ENCODE results near the gene WDR37. TPM values are rescaled to one million over a fixed set of nuclear protein-coding genes. Genes with fewer than 3 reads are reported as not detected.
"Not testable (repeated sequence)": the region's sequence is repeated elsewhere in the genome, so short reads cannot be mapped to it uniquely, and the experiment has no call there.

Gene WDR37
- total RNA-seq, 1 experiment from 2014 or later = 7.6 TPM

DNA sequence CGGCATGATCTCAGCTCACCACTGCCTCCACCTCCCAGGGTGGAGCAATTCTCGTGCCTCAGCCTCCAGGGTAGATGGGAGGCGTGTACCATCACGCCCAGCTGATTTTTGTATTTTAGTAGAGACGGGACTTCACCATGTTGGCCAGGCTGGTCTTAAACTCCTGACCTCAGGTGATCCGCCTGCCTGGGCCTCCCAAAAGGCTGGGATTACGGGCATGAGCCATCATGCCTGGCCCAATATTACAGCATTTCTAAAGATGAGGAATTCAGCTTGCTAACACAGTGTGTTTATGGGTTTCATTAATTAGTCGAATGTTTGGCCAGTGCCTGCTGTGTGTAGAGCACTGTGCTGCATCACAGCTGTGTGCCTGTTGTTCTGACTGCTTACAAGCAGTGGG lies 3.7 kb downstream of the WDR37 start:
- in situ Hi-C loops (cut with HindIII; ENCODE audit: low pct_unique_long_range_greater_than_20kb, low sequenced_read_pairs) = no loop called here
- DNase-seq (ENCODE audit: low read depth, low spot score) = no peak

GRCh38 chr10:1061930-1062774 lies 6.0 kb downstream of the WDR37 start:
- no peak for DNase-seq (ENCODE audit: low read depth, low spot score)
- in situ Hi-C loops (cut with HindIII; ENCODE audit: low pct_unique_long_range_greater_than_20kb, low sequenced_read_pairs) = no loop called here

DNA sequence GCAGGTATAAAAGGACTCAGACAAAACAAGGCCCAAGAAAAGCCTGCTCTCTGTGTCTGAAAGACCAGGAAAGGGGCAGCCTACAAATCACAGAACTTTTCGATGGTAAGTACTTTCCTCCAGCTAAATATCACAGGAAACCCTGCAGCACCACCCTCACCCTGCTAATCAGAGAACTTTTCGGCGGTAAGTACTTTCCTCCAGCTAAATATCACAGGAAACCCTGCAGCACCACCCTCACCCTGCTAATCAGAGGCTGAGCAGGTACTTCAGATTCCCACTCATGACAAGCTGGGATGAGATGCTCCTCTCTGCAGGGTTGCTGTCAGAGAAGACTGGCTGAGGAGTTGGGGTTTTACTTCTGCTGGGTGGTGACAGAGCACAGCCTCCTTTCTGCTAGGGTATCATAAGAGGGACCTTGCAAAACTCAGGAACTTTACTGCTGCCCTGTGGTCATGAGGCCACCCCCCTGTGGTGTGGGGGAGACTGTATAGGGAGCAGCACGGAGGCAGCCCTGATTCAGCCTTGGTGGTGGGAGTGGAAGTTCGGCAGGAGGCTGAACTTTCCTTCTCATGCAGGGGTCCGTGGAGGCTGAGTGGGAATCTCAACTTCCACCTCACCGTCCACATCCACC lies 7.2 kb downstream of the WDR37 start:
- no peak for DNase-seq (ENCODE audit: low read depth, low spot score)
- in situ Hi-C loops (cut with HindIII; ENCODE audit: low pct_unique_long_range_greater_than_20kb, low sequenced_read_pairs) = no loop called here

DNA sequence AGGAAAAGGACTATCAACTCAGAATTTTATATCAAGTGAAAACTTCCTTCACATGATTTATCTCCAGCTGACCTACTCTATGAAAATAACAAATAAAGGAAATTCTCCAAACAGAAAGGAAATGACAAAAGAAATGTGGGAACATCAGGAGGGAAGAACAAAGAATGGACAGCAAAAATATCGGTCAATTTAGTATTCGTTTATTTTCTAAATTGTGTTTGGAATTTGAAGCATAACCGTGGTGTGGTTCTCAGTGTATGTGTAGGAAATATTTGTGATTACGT lies 8.7 kb downstream of the WDR37 start:
- in situ Hi-C loops (cut with HindIII; ENCODE audit: low pct_unique_long_range_greater_than_20kb, low sequenced_read_pairs) = no loop called here

GRCh38 chr10:1066734-1067133 lies 10.5 kb downstream of the WDR37 start:
- in situ Hi-C loops (cut with HindIII; ENCODE audit: low pct_unique_long_range_greater_than_20kb, low sequenced_read_pairs); DNase-seq (ENCODE audit: low read depth, low spot score): not testable (repeated sequence)

More for the DNA sequence above, 8.7 kb downstream of the WDR37 start:
- DNase-seq (ENCODE audit: low read depth, low spot score) = no peak

- no peak for DNase-seq (ENCODE audit: low read depth, low spot score)
- in situ Hi-C loops (cut with HindIII; ENCODE audit: low pct_unique_long_range_greater_than_20kb, low sequenced_read_pairs) = no loop called here
Measured at GRCh38 chr10:1068380-1069361, 12.5 kb downstream of the WDR37 start.

GRCh38 chr10:1070919-1071318 lies 14.7 kb downstream of the WDR37 start:
- in situ Hi-C loops (cut with HindIII; ENCODE audit: low pct_unique_long_range_greater_than_20kb, low sequenced_read_pairs) = no loop called here

GRCh38 chr10:1074052-1074747 lies 18.0 kb downstream of the WDR37 start:
- in situ Hi-C loops (cut with HindIII; ENCODE audit: low pct_unique_long_range_greater_than_20kb, low sequenced_read_pairs) = no loop called here
- peak; percentile 42 for DNase-seq (ENCODE audit: low read depth, low spot score)

More at GRCh38 chr10:1070919-1071318, 14.7 kb downstream of the WDR37 start:
- no peak for DNase-seq (ENCODE audit: low read depth, low spot score)

GRCh38 chr10:1074748-1075308 lies 18.6 kb downstream of the WDR37 start:
- in situ Hi-C loops (cut with HindIII; ENCODE audit: low pct_unique_long_range_greater_than_20kb, low sequenced_read_pairs) = no loop called here
- peak; percentile 42 for DNase-seq (ENCODE audit: low read depth, low spot score)

DNA sequence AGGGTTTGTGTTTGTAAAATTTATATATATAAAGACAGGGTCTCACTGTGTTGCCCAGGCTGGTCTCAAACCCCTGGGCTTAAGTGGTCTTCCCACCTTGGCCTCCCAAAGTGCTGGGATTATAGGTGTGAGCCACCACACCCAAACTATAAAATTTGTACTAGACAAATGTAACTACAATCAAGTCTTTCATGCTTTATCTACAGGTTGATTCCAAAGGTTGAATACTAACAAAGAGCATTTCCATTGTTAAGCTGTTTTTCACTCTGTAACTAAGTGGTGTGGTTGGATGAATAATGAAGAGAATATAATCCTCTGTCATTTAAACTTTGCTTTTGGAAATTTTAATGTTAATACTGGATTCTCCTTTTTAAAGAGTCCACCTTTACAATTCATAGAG lies 22.5 kb downstream of the WDR37 start:
- in situ Hi-C loops (cut with HindIII; ENCODE audit: low pct_unique_long_range_greater_than_20kb, low sequenced_read_pairs) = no loop called here
- DNase-seq (ENCODE audit: low read depth, low spot score) = no peak

- no peak for DNase-seq (ENCODE audit: low read depth, low spot score)
- in situ Hi-C loops (cut with HindIII; ENCODE audit: low pct_unique_long_range_greater_than_20kb, low sequenced_read_pairs) = no loop called here
Measured at GRCh38 chr10:1083581-1083980, 27.4 kb downstream of the WDR37 start.

- in situ Hi-C loops (cut with HindIII; ENCODE audit: low pct_unique_long_range_greater_than_20kb, low sequenced_read_pairs) = no loop called here
- no peak for DNase-seq (ENCODE audit: low read depth, low spot score)
Measured at GRCh38 chr10:1084011-1084950, 28.1 kb downstream of the WDR37 start.

DNA sequence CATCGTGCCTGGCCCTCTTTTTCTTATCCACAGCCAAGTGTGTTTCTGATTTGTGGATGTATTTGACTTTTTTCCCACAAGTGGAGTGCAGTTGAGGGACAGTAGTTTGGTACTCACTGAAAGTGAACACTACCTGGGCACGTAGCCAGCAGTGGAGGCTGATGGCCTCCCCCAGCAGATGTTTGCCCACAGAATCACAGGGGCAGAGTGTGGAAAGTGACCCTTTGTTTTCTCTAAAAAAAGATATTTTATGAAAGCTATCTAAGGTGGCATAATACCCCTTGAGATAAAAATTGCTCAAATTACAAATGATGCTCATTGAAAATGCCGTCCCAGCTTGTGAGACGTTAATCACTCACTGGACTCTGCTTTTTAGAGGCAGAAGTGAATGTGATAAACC lies 29.1 kb downstream of the WDR37 start:
- DNase-seq (ENCODE audit: low read depth, low spot score) = no peak
- in situ Hi-C loops (cut with HindIII; ENCODE audit: low pct_unique_long_range_greater_than_20kb, low sequenced_read_pairs) = no loop called here

DNA sequence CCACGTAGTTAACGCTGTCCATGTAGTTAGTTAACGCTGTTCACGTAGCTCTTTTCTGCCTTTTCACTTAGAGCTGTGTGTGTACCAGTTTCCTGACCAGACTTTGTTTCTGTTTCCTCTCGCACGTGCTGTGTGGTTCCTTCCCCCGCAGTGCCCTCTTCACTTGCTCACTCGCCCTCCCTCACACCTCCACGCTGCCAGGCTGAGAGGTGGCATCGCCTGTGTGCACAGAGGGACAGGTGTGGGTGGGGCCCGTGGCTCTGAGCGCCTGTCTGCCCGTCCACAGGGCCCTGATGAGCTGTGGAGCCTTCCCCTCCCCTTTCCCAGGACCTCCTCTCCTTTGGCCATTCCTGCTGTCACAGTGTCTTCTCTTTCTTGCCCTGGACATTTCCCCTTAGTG lies 30.6 kb downstream of the WDR37 start:
- DNase-seq (ENCODE audit: low read depth, low spot score) = no peak
- in situ Hi-C loops (cut with HindIII; ENCODE audit: low pct_unique_long_range_greater_than_20kb, low sequenced_read_pairs) = no loop called here

GRCh38 chr10:1089017-1089689 lies 33.0 kb downstream of the WDR37 start:
- peak; percentile 21 for DNase-seq (ENCODE audit: low read depth, low spot score)
- in situ Hi-C loops (cut with HindIII; ENCODE audit: low pct_unique_long_range_greater_than_20kb, low sequenced_read_pairs) = no loop called here

GRCh38 chr10:1090696-1091095 lies 34.5 kb downstream of the WDR37 start:
- in situ Hi-C loops (cut with HindIII; ENCODE audit: low pct_unique_long_range_greater_than_20kb, low sequenced_read_pairs) = no loop called here
- no peak for DNase-seq (ENCODE audit: low read depth, low spot score)
